ENCODE data around the gene PEAK1. TPM values are rescaled to one million over a fixed set of nuclear protein-coding genes. Genes with fewer than 3 reads are reported as not detected.
A peak's percentile ranks its signal among the peaks of the same experiment; 100 is the strongest.

Gene PEAK1
- total RNA-seq, 1 experiment from 2014 or later: 16.5 TPM

GRCh38 chr15:77068633-77069032 lies 351.3 kb downstream of the PEAK1 start:
- no peak for DNase-seq (ENCODE audit: low read depth)

DNA sequence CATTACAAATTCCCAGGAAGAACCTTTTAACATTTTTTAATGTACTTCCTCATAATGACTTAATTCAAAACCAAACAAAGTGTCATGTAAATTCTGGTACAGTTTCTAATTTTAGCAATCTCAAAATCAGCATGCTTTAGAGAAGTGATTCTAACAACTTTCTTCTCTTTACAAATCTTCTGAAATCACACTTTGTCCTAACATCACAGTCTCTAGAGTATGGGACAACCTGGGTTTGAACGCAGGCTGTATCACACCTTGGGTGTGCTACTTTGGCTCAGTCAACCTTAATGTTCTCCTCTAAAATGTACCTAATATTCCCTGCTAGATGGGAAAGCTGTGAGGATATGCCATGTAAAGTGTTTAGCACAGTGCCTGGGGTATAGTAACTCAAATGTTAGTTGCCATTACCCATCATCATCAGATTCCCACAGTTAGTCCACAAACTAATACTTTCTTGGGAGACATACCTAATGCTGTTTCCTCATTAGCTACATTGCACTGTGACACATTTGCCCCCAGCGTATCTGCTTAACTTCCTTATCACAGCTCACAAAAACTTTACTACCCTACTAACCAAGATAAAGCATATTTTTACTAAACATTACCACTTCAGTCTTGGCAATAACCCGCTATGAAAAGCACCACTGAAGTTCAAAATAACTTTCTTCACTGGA lies 352.1 kb downstream of the PEAK1 start:
- DNase-seq (ENCODE audit: low read depth): no peak

- no peak for DNase-seq (ENCODE audit: low read depth)
Measured at GRCh38 chr15:77066971-77067690, 352.8 kb downstream of the PEAK1 start.

GRCh38 chr15:77064539-77065308 lies 355.2 kb downstream of the PEAK1 start:
- DNase-seq (ENCODE audit: low read depth): peak; percentile 84

DNA sequence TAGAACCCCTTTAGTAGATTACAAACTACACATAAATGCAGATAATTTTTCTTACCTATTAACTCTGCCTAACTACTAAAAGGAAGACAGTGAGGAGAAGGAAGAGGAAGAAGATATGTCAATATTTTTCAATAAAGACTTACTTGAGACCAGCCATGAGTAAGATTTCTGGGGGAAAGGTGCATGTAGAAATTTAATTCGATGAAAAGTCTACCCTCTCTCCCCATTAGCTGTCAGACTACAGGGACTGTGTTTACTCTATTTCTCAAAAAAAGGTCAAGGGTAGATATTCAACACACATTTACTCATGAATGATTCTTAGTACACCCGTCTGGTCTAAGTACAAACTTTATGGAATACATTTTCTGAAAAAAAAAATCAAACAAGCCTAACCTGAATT lies 355.8 kb downstream of the PEAK1 start:
- DNase-seq (ENCODE audit: low read depth): no peak

DNA sequence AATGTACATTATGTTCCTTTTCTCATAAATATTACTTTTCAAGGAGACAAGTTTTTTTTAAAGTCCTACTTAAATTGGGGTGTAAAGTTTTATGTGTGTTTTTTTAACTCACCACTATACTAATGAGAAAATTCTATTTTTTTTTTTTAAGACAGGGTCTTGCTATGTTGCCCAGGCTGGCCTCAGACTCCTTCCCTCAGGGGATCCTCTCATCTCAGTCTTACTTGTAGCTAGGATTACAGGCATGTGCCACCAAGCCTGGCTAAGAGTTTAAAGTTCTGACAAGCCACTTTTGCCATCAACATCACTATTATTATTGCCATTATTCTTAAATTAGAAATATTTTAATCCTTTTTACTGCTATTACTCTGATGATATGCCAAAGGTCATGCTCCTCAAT lies 356.7 kb downstream of the PEAK1 start:
- no peak for DNase-seq (ENCODE audit: low read depth)

DNA sequence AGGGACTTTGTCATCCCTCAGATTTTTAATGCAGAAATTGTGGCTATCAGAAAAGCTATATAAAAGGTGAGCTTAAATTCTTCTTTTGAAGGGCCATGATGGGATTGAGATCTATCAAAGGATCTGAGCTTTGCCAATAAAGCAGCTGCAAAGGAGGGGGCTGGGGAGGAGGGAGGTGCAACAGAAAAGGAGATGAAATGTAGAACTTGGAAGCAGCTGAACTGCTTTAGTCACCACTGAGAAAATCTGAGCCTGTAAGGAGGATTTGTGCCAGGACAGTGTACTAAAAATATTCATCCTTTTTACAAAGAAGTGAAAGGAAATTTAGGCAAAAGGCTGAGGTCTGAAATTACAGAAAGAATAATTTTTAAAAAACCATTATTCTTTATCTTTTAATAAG lies 359.4 kb downstream of the PEAK1 start:
- no peak for DNase-seq (ENCODE audit: low read depth)

DNA sequence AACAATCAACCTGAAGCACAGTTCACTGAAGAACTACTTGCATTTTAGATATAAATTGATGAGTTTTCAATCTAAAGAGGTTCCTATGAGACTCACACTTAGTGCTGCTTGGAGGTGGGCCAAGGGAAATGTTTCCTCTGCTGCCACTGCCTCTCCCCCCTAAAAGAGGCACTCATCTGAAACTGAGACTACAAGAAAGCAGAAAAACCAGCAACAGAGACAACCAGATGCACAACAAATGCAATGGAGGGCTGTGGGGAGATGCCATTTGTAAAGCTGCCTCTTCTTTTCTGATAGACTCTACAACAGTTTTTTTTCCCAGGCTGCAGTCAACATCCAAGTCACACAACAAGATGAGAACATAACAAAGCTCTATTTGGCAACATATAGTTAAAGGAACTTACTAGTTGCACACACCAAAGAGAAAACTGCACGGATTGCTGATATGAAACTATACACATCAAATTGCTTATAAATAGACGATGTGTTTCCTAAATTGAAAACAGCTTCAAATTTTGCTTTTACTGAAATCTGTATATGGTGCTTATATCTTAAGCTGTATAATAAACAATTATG lies 360.0 kb downstream of the PEAK1 start:
- no peak for DNase-seq (ENCODE audit: low read depth)

DNA sequence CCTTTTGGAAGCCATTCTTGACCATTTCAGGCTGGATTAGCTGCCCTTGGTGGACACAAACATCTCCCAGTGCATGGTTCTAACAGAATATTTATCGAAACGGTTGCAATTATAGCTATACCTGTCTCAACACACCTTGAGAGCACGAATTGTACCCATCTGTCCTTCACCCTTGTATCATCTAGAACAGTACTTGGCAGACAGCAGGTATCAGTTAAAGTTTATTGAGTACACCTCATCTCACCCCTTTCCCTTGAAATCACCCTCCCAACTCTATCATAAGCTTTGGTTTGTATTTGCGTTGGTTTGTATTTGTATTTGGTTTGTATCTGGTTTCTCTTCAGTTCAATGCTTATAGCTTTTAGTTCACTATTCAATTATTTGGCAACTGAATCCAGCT lies 361.4 kb downstream of the PEAK1 start:
- DNase-seq (ENCODE audit: low read depth): no peak

- no peak for DNase-seq (ENCODE audit: low read depth)
Measured at GRCh38 chr15:77057685-77058084, 362.2 kb downstream of the PEAK1 start.

DNA sequence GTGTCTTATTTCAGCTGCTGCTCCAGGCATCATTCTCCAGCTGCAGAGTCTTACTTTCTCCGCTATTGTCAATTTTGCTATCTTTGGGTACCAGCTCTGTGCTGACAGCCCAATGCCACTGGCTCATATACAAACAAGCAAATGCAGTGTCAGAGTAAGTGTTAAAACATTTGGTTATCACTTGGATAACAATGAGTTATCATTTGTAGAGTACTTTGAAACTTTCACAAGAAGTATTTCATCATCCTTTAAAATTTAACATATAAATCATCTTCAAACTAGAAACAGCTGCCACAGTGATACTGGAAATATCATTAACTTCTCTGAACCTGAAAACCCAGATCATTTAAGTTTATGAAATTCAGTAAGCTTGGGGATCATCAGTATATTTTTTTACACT lies 362.8 kb downstream of the PEAK1 start:
- DNase-seq (ENCODE audit: low read depth): no peak

GRCh38 chr15:77053709-77054108 lies 366.2 kb downstream of the PEAK1 start:
- no peak for DNase-seq (ENCODE audit: low read depth)

DNA sequence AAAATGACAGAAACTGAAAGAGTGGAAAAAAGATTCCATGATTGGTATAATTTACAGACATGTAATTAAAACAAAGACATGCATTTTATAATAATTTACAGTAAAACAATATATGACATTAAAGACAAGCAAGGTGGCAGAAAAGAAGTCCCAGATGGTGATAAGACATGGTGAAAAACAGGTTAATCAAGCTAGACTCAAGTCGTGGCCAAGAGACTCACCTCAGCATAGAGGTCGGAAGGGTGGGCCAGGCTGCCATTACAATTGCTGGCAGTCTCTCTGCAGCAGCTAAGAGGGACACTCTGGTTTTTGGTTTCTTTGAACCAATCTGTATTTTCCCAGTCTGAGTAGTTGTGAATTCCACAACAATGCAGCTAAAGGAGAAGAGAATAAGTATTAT lies 367.3 kb downstream of the PEAK1 start:
- no peak for DNase-seq (ENCODE audit: low read depth)

Other genes with a start within 250 kb of the PEAK1 start
- gene HMG20A, start 784 bp upstream of the PEAK1 start, total RNA-seq (2014; rRNA removed; shearing (Covaris generic)): 27.7 and 34.1 TPM in 2 replicates
- 0.10 and 0.56 TPM in 2 replicates for gene LINGO1, start 212.8 kb upstream of the PEAK1 start, total RNA-seq (2014; rRNA removed; shearing (Covaris generic))